Activated CD8-positive, alpha-beta memory T cell treated with anti-CD3 and anti-CD28 coated beads for 48 hours (primary cell): ENCODE measurements around the gene SP140L.
"Not testable (repeated sequence)": the region's sequence is repeated elsewhere in the genome, so short reads cannot be mapped to it uniquely, and the experiment has no call there.

Source experiments
- DNase-seq, 3 experiments: peaks; one replicate each; pipeline ENCODE4 v3.0.0-alpha.2; 2020; ENCODE audit warnings: low read depth in 2 of 3, low spot score in 2 of 3

SP140L gene

DNA sequence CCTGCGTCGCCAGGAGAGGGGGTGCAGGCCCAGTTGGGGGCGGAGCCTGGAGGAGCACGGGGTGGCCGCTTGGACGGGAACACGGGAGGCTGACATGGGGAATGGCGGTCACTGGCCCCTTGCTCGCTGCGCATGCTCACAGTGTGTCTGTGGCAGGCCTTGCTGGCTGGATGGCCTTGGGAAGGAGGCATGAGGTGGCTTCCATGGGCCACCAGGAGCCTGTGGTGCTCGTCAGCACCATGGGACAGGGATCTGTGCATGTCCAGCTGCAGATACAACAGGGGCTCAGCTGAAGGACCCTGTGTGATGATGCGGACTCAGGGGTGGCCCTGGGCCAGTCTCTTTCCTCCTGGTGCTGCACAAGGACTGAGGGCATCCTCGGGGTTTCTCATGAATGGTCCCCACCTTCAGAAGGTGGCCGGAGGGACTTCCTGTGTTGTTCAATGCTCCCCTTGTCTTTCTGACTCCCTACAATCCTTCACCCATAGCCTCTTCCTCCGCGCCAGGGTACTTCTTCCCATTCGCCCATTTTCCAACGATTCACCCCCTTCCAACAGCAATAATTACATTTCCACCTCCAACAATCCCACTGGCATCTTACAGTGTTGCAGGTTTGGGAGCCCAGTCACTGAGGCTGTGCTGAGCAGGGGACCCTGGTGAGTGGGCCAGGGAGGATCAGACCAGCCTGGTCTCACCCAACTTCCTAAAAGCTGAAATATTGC, 3.4 kb upstream of the SP140L start:
- no peak for DNase-seq

DNA sequence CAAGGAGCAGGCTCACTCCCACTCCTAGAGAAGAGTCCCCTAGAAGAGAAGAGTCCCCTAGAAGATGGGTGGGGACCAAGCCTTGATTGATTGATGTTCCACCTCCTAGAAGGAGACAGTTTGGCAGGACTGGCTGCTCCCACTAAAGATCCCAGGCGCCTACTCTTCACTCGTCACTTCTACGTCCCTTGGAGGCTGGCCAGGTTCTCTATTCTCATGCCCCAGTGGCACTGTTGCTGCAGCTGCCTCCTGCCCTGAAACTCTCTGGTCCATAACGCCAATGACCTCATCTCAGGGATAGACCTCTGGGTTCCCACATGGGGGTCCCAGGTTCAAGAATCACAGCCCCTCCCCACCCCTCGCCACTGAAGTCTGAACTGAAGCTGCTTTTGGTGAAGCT, 2.5 kb upstream of the SP140L start:
- no peak for DNase-seq

DNA sequence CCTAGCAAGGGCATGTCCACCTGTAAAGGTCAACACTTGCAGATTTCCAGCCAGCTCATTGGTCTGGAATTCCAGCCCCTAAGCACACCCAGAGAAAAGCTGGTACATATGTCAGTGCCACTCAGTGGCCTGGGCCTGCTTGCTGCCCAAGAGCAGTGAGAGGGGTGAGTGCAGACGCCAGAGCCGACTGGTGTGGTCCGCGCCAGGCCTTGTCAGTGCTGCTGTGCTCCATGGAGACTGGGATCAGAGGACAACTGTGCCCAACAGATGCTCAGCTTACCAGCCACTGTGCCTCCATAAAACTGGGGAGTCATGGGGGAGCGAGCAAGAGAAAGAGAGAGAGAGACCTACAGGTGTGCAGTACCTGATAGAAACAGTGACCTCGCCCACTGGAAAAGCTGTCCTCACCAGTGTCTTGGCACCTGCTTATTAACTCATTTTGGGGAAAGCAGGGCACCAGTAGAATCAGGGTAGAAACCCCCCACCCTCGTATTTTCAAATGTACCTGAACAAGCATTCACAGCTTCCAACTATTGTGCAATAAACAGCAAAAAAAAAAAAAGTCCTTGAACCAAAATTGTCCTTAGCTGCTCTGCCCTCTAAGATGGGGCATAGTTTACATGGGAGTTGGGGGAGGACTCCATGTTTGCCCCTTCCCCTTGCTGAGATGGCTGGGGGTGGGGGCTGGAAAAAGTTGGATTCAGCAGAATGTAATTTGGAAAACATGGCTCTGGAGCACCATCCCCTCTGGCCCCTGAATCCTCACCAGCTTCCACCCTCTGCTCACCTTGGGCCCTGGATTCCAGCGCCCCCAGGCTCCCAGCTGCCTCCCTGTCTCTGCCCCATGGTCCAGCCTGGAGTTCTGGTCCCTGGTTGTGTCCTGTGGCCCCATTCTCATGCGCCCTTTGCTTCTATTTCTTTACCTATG, 1.4 kb upstream of the SP140L start:
- DNase-seq: no peak

DNA sequence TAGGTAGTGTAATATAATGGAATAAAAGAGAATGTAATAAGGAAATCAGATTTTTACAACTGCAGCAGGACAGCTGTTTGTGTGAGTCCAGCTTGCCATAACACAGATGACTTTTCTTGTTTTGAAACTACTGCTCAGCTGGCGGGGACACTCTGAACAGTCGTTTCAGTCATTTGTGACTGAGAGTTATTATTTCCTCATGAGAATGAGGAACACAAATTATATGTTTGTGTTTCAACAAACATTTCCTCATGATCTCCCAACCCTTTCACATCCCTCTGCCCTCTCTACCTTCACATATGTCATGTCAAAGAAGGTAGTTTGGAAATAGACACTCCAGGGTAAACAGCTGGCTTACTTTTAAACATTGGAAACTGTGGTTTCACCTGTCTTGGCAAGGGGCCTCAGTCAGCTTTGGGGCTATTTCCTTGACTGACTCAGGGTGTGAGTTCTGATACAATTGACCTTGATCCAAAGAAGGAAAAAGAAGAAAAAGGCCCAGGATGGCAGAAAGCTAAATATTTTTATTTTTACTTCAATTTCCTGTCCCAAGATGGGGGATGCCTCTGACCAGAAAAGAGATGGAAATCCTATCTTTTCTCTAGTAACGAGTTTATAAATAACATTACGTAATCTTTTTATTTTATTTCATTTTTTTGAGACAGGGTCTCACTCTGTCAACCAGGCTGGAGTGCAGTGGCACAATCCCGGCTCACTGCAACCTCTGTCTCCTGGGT, 593 bp downstream of the SP140L start:
- no peak for DNase-seq

DNA sequence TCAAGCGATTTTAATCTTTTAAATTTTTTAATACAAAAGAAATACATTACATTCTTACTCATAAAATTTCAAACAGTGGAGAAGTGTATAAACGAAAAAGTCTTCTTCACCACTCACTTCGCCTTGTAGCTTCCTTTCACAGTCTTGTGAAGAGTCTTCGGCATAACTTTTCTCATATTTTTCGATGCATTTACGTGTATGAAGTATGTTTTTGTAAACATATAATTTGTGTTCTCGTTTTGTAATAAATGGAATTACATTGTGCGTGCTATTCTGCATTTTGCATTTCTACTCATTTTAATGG, 1.1 kb downstream of the SP140L start:
- DNase-seq: no peak

DNA sequence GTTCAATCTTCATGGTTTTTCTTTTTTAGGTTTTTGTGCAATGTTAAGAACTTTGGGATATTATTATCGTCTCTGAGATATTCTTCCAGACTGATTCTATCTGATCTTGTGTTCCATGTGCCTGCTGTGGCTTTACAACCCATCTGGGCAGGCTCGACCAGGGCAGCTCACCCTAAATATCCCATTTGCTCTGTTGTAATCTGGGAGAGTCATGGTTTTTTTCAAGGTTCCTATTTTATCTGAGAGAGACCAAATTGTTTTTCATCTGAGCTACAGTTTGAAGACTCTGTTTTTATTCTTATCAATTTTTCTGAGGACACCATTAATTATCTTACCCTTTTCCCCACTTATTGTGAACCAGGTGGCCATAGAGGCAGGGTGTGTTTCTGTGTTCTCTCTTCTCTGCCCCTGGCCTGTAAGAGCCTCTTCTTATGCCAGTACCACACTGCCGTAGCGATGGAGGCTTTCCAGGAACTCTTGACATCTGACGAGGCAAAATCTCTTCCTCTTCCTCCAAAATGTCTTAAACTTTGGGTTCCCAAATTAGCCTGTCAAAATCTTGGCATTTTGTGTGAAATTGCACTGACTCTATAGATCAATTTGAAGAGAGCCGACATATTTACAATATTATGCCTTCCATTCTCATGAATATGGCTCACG, 3.1 kb downstream of the SP140L start:
- DNase-seq: no peak

DNA sequence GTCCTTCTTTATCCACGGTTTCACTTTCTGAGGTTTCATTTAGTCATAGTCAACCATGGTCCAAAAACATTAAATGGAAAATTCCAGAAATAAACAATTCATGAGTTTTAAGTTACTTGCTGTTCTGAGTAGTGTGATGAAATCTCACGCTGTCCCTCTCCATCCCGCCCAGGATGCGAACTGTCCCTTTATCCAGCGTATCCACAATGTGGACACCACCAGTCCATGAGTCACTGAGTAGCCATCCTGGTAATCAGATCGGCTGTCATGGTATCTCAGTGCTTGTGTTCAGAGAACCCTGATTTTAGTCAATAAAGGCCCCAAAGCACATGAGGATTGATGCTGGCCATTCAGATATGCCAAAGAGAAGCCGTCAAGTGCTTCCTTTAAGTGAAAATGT, 3.7 kb downstream of the SP140L start:
- no peak for DNase-seq

DNA sequence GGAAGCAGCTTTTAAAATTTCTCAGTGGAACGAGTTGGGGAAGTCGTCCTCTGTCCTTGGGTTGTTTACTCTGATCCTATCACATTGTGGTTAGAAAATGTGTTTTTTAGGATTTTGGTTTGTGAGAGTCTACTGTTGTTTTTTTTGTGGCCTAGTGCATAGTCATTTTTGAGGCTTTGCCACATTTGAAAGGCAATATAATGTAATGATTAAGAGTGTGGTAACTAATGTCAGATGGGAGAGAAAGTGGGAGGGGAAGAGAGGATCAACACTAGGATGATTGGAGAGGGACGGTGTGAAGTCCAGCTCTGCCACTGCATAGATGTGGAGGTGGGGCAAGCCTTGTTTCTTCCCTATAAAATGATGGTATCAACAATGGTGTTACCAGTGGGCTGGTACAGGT, 8.5 kb downstream of the SP140L start:
- no peak for DNase-seq

DNA sequence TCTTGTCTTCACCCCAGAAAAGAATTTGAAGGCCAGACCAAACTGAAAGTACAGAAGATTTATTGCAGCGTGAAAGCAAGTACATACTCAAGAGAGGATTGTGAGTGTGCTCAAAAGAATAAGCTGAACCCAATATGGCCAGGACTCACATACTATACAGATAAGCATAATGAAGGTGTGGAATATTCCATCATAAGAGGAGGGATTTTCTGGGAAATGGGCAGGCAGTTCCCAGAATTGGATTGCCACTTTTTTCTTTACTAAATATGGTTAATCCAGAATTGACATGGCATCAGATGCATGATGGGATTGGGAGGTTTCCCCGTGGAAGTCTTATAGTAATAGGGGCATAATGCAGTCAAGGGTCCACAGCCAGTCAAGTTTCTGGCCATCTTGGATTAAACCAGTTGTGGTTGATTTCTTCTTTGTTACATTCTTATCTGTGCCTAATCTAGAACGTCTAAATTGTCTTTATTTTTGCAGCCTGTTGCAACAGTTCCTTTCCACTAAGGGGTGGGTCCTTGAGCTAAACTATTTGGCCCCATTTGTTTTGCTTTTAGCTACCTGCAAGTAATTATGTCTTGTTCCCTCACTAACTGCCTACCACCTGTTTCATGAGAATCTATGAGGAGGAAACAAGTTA, 9.0 kb downstream of the SP140L start:
- no peak for DNase-seq

DNA sequence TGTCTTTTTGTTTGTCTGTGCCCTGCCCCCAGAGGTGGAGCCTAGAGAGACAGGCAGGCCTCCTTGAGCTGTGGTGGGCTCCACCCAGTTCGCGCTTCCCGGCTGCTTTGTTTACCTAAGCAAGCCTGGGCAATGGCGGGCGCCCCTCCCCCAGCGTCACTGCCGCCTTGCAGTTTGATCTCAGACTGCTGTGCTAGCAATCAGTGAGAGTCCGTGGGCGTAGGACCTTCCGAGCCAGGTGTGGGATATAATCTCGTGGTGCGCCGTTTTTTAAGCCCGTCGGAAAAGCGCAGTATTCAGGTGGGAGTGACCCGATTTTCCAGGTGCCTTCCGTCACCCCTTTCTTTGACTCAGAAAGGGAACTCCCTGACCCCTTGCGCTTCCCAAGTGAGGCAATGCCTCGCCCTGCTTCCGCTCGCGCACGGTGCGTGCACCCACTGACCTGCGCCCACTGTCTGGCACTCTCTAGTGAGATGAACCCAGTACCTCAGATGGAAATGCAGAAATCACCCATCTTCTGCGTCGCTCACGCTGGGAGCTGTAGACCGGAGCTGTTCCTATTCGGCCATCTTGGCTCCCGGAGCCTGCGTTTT, 15.0 kb downstream of the SP140L start:
- DNase-seq: not testable (repeated sequence)

DNA sequence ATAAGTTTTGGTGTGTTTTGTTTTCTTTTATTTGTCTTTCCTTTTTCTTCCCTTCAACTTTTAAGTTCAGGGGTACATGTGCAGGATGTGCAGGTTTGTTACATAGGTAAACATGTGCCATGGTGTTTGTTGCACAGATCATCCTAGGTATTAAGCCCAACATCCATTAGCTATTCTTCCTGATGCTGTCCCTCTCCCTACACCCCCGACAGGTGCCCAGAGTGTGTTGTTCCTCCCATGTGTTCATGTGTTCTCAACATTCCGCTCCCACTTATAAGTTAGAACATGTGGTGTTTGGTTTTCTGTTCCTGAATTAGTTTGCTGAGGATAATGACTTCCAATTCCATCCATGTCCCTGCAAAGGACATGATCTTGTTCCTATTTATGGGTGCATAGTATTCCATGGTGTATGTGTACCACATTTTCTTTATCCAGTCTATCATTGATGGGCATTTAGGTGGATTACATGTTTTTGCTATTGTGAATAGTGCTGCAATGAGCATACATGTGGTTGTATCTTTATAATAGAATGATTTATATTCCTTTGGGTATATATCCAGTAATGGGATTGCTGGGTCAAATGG, 16.1 kb downstream of the SP140L start:
- DNase-seq: not testable (repeated sequence)

DNA sequence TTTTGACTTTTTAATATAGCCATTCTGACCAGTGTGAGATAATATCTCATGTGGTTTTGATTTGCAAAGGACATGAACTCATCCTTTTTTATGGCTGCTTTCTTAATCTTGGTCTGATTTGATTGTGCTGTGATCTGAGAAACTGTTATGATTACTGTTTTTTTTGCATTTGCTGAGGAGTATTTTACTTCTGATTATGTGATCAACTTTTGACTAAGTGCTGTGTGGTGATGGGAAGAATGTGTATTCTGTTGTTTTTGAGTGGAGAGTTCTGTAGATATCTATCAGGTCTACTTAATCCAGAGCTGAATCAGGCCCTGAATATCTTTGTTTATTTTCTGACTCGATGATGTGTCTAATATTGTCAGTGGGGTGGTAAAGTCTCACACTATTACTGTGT, 16.8 kb downstream of the SP140L start:
- no peak for DNase-seq

DNA sequence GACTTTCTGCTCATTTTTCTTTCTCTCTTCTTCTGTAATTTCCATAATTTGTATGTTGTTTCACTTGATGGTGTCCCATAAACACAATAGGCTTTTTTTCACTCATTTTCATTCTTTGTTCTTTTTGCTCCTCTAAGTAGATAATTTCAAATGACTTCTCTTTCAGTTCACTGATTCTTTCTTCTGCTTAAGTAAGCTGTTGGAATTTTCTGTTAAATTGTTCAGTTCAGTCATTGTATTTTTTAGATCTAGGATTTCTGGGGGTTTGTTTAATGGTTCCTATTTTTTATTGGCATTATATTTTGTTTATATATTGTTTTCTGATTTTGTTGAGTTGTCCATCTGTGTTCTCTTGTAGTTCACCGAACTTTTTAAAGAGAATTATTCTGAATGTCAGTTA, 19.5 kb downstream of the SP140L start:
- no peak for DNase-seq

DNA sequence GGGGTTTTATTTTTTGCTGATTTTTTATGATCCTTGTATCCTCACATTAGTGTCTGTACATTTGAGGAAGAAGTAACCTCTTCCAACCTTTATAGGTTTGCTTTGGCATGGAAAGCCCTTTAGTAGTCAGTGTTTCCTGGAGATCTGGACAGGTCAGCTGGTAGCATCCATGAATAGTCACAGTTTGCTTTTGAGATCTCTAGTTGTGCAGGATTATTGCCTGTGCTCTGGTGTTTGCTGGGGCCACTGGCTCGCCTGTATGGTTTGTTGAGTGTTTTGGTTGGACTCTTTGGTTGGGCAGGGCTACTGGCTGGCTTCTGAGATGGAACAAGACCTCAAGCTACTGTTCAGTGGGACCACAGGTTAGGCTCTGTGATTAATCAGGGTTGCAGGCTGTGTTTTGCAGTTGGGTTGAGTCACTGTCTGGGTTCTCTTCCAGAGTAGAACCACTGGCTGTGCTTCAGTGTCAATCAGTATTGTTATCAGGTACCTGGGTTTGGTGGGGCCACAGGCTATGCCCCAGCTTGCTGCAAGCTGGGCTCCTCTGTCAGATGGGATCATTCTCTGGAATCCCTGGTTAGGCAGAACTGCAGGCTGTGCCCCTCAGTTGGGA, 20.0 kb downstream of the SP140L start:
- no peak for DNase-seq

DNA sequence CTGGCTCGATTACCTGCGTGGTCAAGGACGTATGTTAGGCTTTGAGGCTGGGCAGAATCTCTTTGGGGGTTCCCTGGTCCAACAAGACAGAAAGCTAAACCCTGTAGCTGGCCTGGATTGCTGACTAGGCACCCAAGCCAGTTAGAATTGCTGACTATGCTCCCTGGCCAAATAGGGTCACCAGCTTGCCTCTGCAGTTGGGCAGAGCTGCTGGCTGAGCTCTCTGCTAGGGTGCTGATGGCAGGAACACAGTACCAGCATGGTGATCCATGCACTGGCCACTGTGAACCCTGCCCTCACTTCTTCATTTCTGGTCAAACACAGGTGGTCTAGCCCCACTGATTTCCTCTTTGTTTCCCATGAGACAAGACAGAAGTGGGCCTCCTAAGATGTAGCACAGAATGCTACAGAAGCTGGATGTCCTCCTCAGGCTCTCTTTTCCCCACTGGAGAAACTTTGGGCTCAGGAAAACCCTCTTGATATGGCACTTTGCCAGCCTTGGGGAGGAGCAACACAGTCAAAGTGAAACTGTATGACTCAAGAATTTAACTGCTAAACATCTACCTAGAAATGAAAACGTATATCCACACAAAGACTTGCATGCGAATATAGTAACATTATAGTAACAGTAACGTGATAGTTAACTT, 20.8 kb downstream of the SP140L start:
- no peak for DNase-seq

DNA sequence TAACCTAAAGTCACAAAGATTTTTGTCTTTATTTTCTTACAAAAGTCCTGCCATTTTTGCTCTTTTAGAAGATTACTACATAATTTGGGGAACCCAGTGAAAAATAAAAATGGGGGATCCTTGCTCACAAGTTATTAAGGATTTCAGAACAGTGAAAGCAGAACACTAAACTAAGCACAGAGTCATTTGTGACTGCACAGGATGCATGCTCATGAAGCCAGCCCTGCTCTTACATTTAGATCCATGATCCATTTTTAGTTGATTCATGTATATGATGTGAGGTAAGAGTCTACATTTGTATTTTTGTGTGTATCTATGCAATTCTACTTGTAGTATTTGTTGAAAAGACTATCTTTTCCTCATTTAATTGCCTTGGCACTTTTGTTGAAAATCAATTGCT, 21.8 kb downstream of the SP140L start:
- DNase-seq: no peak

DNA sequence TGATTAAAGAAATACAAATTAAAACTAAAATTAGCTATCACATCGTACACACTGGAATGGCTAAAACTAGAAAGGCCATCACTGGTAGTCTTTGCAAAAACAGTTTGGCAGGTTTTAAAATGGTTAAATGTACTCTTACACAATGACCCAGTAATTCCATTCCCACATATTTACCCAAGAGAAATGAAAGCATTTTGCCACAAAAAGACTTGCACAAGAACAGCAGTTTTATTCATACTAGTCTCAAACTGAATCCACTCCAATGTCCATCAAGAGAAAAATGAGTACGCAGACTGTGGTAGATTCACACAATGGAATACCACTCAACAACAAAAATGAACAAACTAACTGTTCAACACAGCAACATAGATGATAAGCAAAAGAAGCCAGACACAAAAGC, 29.1 kb downstream of the SP140L start:
- DNase-seq: no peak

DNA sequence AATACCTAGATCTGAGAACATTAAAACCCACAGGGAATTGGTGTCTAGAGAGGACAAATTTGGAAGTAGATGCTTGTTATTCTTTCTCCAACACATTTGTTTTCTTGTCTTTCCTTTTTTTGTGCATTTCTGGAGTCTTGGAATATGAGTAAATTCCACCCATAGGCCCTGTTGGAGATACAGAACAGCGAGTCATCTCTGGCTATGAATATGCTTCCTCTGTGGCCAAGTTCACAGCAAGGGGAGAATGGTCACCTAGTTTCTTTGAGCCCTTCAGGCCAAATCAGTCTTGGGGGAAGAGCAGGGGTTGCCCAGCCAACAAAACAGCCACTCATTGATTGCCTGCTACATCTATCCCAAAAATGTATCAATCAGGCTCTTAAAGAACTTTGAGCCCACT, 31.3 kb downstream of the SP140L start:
- no peak for DNase-seq

DNA sequence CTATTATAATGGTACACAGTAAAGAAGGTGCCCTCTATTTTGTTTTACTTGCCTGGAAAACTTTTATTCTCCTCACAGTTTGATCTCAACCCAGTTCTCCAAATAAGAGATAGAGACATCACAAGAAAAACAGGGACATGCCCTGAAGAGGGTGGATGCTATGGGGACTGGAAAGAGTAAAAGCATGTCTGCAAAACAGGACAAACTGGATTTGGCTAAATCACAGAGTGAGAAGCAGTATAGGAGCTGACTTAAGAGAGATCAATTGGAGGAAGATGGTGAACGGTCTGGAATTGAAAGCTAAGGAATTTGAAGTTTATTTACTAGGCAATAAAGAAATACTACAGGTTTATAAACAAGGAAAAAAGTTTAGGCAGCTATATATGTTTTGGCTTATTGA, 33.0 kb downstream of the SP140L start:
- DNase-seq: no peak
